Right ventricle myocardium superior (tissue), 1 donor: ENCODE measurements around the gene DGKQ. TPM values are rescaled to one million over a fixed set of nuclear protein-coding genes. Genes with fewer than 3 reads are reported as not detected.
"Not testable (repeated sequence)": the region's sequence is repeated elsewhere in the genome, so short reads cannot be mapped to it uniquely, and the experiment has no call there.

ENCODE experiments used
- ATAC-seq: fragments of 200-7000 bp; cut with Tn5 transposase; one replicate; pipeline ENCODE4 v1.9.1; 2020; ENCODE audit warnings: mild to moderate bottlenecking; ENCODE audit not compliant: poor library complexity
- DNase-seq: peaks from one replicate; pipeline ENCODE4 v3.0.0-alpha.2; 2020
- intact Hi-C: fragments of 100-400 bp; cut with DNase I; formaldehyde crosslinking; loops from one replicate; pipeline ENCODE4 v1.11.2; 2022
- total RNA-seq: library from RNA; stranded (reverse); fragmentation: NEBNext Ultra II Directional; extraction: Animal tissue kit (Norgen Biotek cat#: 25700); gene quantifications from one replicate; pipeline ENCODE4 v1.2.1, GENCODE V29; 2021
- donor health status: DM: no; HTN: yes; CAD: no; lungs with severe emphysema.

DGKQ gene
- total RNA-seq, 1 donor from 2014 or later, result 3.3 TPM

DNA sequence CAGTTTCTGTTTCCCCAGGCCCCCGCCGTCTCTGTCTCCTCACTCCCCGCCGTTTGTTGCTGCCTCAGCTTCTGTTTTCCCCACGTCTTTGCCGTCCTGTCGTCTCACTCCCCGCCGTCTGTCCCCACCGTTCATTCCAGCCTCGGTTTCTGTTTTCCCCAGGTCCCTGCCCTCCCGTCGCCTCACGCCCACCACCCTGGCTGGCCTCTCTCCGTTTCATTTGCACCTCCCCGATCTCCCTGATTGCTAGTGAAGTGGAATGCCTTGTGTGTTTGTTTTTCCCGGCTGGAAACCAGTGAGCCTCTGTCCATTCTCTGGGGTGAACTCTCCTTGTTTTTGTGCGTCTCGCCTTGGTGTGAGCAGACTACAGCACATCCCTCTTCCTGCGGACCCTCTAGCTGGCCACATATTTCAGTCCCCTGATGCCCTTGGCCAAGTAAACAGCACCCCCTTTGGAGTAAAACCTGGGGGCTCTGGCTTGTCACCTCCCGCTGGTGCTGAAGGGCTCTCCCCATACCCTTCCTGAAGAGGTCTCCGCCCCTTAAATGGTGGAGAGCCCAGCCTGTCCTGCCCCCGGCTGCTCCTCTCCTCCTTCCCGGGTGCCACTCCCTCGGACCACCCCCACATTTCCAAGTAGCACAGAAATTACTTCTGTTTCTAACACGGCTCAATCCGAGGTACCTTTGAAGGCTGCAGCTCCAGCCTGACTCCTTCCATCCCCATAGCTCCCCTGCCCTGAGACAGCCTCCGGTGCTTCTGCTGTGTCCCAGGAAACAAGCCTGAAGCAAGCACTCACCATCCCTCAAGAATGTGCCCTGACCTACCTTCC is 27.9 kb downstream of the DGKQ start:
- no peak for DNase-seq
- intact Hi-C loops, result no loop called here
- no peak for ATAC-seq

DNA sequence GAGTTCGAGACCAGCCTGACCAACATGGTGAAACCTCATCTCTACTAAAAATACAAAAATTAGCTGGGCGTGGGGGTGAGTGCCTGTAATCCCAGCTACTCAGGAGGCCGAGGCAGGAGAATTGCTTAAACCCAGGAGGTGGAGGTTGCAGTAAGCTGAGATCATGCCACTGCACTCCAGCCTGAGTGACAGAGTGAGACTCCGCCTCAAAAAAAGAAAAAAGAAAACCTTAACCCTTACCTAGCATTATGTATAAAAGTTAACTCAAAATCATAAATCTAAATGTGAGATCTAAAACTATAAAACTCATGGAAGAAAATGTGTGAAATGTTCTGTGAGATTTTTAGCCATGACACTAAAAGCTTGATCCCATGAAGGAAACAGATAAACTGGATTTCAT is 33.9 kb downstream of the DGKQ start:
- intact Hi-C loops, ATAC-seq, DNase-seq: not testable (repeated sequence)

DNA sequence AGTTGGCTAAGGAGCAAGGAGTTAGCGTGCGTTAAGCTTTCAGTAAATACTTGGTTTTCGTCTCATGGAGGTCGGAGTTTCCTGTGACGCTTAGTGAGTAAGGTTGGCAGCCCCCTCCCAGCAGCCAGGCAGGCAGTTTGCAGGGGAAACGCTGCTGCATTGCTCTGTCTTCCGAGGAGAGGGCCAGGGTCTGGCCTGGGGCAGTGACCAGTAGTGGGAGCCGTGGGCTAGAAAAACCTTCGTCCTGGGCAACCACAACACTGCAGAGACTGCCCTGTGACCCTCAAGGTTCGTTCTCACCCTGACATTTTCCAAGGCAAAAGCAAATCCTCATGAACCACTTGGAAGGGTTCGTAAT is 40.7 kb downstream of the DGKQ start:
- DNase-seq, result no peak
- intact Hi-C loops, result no loop called here
- ATAC-seq, result peak; percentile 2

DNA sequence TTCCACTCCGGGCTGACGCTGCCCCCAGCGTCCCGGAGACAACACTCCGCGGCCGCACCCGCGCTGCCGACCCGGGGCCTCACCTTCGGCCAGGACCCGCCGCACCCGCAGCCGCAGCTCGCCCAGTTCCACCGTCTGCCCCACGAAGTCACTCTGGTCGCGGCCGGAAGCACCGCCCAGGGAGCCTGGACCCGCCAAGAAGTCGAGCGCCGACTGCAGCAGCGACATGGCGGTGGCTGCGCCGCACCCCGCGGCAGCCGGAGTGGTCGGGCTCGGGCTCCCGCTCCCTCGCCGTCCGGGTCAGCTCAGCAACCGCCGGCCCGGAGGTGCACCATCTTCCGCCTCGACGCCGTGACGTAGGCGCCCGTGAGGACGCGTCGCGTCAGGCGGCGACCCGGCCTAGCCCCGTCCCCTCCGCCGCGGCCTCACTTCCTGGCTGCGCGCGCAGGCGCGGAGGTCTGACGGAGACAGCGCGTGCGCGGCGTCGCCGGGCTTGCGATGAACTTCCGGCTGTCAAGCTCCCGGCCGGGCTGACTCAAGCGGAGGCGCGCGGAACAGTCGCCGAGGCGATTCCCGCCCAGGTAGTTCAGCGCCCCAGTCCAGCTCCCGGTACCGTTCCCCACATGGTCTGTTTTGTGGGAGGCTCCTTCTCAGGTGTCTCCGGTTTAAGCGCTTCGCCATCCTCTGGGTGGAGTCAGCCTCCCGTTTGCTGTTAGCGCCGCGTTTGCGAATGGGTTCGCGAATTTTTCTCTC is 41.2 kb downstream of the DGKQ start, which contains the start of the genes GAK and TMEM175:
TSS of gene GAK (minus strand) at position 357 of the 753 bp plus-strand sequence. CDS start at position 228, 129 bp downstream.
TSS of gene TMEM175 (plus strand) at position 501 of the 753 bp plus-strand sequence. CDS start 15,280 bp downstream, outside the sequence.
- ATAC-seq (peak; percentile 100), DNase-seq (peak; percentile 99)
- intact Hi-C loops, result no loop called here

DNA sequence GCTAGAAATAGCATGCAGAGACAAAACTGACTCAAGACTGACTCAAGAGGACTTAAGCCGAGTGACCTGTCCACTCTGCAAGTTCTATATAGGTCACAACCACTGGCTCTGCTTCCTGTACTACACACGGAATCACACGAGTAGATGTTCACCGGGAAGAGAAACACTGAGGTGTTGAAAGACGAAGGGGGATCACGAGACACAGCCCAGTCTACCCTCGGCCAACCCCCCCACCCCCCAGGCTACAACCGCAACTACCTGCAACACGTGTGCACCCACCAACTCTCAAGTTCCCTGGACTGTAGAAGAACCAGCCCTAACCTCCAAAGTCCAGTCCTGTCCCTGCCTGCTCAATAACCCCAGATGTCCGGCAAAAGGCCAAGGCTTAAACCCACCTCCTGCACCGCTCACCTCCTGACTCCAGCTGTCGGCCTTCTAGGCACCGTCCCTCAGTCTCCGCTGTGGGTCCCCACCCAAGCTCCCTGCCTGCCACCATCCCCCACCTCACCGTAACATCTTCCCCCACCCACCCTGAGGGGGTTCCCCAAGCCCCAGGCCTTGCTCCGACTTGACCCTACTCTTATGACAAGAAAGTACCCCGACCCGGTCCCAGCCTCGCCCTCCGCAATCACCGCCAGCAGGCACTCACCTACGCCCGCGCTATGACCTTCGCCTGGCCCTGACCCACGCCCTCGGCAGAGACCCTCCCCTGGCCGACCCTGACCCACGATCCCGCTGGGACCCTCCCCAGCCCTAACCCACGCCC is 42.0 kb downstream of the DGKQ start:
- intact Hi-C loops, result no loop called here
- no peak for DNase-seq
- peak; percentile 6 for ATAC-seq

DNA sequence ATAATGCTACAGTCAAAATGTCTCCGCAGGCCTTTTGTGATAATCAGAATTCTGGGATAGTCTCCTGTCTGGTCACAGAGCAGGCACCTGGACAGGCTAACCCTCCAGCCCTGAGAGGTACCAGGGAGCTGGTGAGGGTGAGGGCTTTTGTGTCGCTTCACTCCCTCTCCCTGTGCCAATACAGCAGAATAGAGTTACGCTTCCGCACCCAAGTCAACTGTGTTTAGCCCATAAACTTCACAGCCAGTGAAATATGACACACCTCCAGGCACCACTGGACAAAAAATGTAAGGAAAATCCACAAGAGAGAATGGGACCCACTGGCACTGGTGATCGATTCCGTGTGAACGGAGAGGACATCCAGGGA is 42.6 kb downstream of the DGKQ start:
- ATAC-seq (no peak), DNase-seq (no peak)
- intact Hi-C loops, result no loop called here

DNA sequence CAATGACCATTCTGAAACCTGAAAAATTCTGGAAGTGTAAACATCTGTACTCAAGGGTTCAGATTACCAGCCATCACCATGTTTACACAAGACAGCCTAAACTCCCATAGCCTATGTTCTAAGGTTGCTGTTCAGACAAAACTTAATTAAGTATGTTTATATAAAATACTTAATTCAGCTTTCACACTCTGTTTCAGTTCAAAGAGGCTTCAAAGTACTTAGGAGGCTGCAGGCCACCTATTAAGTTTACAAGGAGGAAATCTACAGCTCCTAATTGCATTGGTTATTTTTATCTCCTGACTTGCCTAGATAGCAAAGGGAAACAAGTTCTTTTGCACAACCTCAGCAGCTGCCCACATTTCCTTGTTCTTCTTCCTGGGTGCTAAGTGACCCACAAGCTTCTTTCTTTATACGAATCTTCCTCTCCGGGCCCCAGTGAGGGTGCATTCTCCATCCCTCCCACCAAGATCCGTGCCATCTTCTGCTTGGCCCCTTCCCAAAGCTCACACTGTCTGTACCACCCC is 43.3 kb downstream of the DGKQ start:
- DNase-seq, result no peak
- intact Hi-C loops, result no loop called here
- ATAC-seq, result no peak

DNA sequence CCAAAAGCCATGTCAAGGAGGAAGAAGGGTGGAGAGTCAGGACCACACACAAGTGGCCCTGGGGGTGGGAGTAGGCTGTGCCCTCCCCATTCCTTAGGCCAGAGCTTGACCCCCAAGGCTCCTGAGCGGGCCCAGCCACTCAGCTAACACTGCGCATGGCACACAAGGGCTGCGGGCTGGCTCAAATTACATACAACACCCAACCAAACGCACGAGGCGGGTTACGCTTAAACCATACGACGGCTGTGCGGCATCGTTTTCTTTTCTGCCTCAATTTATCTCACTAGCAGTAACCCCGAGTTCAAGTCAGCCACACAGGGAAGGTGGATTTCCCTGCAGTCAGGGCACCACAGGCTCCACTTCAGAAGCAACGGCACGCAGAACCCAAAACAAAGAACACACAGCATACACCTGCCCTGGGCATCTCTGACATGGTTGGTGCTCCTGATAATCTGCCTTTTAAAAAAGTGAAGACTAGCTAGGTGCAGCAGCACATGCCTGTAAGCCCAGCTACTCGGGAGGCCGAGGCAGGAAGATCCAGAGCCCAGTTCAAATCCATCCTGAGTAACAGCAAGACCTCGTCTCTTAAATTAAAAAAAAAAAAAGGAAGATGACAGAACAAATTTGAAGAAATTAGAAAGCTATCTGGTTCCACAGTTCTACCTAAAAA is 44.1 kb downstream of the DGKQ start:
- ATAC-seq (no peak), DNase-seq (no peak)
- intact Hi-C loops, result no loop called here

DNA sequence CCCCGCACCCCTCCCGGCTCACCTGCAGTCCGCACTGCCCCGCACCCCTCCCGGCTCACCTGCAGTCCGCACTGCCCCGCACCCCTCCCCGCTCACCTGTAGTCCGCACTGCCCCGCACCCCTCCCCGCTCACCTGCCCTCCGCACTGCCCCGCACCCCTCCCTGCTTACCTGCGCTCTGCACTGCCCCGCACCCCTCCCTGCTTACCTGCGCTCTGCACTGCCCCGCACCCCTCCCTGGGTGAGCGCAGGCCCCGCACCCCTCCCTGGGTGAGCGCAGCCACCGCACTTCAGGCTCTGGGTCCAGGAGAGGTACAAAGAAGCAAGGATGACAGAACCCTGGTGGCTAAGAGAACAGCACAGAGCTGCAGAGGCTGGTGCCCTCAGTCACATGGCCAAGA is 45.8 kb downstream of the DGKQ start:
- DNase-seq, intact Hi-C loops, ATAC-seq: not testable (repeated sequence)

DNA sequence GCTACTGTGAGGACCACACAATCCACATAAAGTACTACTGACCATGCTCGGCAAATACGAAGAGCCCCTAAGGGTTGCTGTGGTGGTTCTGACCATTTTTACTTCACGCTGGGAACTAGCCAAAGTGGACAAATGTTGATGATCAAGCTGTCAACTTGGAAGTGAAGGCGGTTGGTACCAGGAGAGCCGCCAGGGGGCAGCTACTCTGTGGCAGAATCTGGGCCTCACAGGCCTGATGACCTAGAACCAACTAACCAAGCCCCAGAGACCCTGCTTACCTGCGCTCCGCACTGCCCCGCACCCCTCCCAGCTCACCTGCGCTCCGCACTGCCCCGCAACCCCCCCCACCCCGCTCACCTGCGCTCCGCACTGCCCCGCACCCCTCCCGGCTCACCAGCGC is 46.8 kb downstream of the DGKQ start:
- ATAC-seq, result no peak
- no peak for DNase-seq
- intact Hi-C loops, result no loop called here

DNA sequence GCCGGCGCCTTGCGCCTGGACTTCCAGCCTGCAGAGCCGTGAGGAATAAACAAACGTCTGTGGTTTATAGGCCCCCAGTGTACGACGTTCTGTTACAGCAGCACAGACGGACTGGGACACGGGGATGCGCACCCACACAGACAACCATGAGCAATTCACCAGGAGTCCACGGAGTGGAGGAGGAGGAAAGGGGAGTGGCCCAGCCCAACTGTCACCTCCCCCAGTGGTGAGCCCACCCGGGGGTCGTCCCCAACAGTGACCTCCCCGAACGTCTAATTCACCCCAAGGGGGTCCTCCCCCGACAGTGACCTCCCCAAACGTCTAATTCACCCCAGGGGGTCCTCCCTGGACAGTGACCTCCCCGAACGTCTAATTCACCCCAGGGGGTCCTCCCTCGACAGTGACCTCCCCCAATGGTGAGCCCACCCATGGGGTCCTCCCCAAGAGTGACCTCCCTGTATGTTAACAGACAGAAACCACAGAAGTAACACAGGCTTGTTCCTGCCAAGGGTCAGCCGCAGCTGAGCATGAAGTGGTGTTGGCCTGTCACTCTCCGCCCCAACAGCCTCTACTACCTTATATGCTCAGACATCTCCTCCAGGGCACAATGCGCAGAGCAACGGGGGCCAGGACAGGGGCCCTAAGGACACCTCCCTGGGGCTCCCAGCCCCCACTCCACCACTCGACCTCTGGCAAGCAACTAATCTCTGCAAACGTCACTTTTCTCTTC is 47.4 kb downstream of the DGKQ start:
- DNase-seq (no peak), ATAC-seq (peak; percentile 13)
- intact Hi-C loops, result no loop called here

DNA sequence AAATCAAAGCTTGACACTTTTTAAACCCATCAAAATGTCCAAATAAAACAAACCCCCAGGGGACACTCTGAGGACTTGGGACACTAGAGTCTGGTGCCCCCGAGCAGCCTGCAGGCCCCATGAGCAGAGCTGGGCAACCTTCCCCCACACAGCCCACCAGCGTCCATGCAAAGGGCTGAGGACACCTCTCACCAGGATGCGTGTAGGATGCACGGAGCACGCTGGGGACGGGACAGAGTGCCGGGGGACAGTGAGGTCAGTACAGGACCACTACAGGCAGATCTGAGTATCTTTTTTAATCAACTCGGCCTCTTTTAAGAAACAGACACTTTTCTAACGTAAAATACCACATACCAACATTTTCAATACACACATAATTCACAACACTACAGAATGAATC is 48.2 kb downstream of the DGKQ start:
- peak; percentile 26 for DNase-seq
- intact Hi-C loops, result no loop called here
- ATAC-seq, result no peak

DNA sequence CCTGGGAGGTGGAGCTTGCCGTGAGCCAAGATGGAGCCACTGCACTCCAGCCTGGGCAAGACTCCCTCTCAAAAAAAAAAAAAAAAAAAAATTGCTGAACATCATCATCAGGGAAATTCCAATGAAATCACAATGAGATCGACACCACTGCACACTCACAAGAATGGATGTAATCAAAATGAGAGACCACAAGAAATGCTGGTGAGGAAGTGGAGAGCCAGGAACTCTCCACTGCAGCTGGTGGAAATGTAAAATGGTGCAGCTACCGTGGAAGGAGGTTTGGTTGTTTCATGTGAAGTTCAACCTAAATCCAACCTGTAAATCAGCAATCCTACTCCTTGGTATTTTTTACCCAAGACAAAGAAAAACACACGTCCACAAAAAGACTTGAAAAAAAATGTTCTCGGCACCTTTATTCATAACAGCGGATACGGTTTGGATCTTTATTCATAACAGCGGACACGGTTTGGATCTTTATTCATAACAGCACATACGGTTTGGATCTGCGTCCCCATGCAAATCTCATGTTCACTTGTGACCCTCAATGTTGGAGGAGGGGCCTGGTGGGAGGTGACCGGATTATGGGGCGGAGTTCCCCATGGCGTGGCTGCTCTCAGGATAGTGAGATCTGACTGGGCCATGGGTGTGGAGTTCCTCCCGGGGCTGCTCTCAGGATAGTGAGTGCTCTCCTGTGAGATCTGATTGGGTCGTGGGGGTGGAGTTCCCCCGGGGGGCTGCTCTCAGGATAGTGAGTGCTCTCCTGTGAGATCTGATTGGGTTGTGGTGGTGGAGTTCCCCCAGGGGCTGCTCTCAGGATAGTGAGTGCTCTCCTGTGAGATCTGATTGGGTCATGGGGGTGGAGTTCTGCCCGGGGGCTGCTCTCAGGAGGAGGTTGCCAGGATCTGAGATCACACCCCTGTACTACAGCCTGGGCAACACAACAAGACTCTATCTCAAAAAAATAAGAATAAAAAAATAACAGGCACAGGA is 49.0 kb downstream of the DGKQ start:
- DNase-seq, result peak; percentile 29
- intact Hi-C loops, result no loop called here
- peak; percentile 18 for ATAC-seq

DNA sequence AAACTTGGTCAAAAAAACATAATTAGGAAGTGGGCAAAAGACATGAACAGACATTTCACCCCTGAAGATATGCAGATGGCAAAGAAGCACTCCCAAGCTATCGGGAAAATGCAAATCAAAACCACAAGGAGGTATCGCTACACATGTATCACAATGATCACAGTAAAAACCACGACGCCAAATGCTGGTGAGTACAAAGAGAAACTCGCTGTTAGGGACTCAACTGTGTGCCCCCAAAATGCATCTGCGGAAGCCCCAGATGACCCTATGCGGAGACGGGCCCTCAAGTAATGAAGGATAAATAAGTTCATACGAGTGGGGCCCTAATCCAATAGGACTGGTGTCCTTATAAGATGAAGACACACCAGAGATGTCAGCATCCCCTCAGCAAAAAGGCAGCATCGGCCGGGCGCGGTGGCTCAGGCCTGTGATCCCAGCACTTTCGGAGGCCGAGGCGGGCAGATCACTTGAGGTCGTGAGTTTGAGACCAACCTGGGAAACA is 51.5 kb downstream of the DGKQ start:
- intact Hi-C loops, result no loop called here
- DNase-seq, result no peak

DNA sequence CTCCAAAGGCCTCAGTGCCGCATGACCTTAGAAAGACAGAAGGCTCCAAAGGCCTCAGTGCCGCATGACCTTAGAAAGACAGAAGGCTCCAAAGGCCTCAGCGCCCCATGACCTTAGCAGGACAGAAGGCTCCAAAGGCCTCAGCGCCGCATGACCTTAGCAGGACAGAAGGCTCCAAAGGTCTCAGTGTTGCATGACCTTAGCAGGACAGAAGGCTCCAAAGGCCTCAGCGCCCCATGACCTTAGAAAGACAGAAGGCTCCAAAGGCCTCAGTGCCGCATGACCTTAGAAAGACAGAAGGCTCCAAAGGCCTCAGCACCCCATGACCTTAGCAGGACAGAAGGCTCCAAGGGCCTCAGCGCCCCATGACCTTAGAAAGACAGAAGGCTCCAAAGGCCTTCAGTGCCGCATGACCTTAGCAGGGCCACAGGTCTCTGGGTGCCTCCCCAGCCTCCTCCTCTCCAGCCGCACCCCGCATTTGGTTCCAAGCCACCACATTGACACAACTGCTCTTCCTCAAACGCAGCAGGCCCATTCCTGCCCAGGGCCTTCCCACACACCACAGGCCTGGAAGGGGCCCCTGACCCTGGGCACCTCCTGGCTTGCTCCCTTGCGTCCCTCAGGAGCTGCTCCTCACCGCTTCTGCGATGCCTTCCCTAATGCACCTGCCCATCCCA is 54.2 kb downstream of the DGKQ start:
- DNase-seq, intact Hi-C loops, ATAC-seq: not testable (repeated sequence)

More for the DNA sequence above, 51.5 kb downstream of the DGKQ start:
- ATAC-seq, result no peak

DNA sequence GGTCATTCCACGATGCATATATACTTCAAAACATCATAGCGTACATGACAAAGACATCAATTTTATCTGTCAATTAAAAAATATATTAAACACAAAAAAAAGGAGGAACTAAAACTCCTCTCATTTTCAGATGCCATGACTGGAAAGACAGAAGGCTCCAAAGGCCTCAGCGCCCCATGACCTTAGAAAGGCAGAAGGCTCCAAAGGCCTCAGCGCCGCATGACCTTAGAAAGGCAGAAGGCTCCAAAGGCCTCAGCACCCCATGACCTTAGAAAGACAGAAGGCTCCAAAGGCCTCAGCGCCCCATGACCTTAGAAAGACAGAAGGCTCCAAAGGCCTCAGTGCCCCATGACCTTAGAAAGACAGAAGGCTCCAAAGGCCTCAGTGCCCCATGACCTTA is 54.8 kb downstream of the DGKQ start:
- ATAC-seq, intact Hi-C loops, DNase-seq: not testable (repeated sequence)
